K562 (cell line): ENCODE measurements around the gene ALPP. TPM values are rescaled to one million over a fixed set of nuclear protein-coding genes. Genes with fewer than 3 reads are reported as not detected.

ENCODE experiments used
- ATAC-seq: fragments of 200-7000 bp; cut with Tn5 transposase; 3 replicates; pipeline ENCODE4 v1.9.1; 2020; ENCODE audit warnings: moderate library complexity
- BruUV-seq: library from RNA; stranded (reverse); fragments of 400-500 nt; replicated peaks from 2 replicates; lab custom pipeline; 2021; lab: Mats Ljungman, UMichigan
- CTCF ChIA-PET: fragments of 300-600 bp; formaldehyde crosslinking; extraction: SDS; loops from one replicate; lab custom pipeline; 2021; ENCODE audit warnings: low intra/inter-chr PET ratio; lab: Yijun Ruan, JAX
- POLR2A ChIA-PET: fragments of 300-600, 350-650 bp; sonication (Branson Sonifier 250); formaldehyde crosslinking; extraction: SDS; loops from one replicate; lab custom pipeline; 2021; ENCODE audit warnings: antibody characterized with exemption, inconsistent platforms; lab: Yijun Ruan, JAX
- DNase-seq, 4 experiments: peaks; one replicate each; pipeline versions ENCODE4 v3.0.0 to v3.0.0-alpha.2; 2011 to 2018; ENCODE audit warnings: low spot score in 3 of 4, mixed read lengths in 3 of 4; ENCODE audit errors: extremely low read depth in 1 of 4
- FAIRE-seq: peaks from 2 replicates; lab custom pipeline; 2011; peaks lifted over from hg19 to GRCh38; lab: Jason Lieb, UNC
- H2AFZ ChIP-seq: 2 replicates; pipeline ENCODE4 v1.6.0; 2011; ENCODE audit warnings: low read depth, low read length, control low read depth, inconsistent platforms
- H3K27ac ChIP-seq: fragments of 200-600 bp; 3 replicates; pipeline ENCODE4 v1.8.0; 2011; ENCODE audit warnings: low read depth, mild to moderate bottlenecking, control low read depth, inconsistent platforms, low read length, moderate library complexity, mixed read lengths; ENCODE audit errors: extremely low read depth
- H3K27me3 ChIP-seq, 2 experiments: fragments of 300-600 bp in 1 of 2; 2 replicates in 1 of 2; 3 replicates in 1 of 2; pipeline versions ENCODE4 v1.6.0 to v1.8.0; 2011; ENCODE audit warnings: inconsistent platforms in 2 of 2, low read length in 2 of 2, mild to moderate bottlenecking in 1 of 2, mixed read lengths in 1 of 2, moderate library complexity in 1 of 2; ENCODE audit not compliant: control insufficient read depth in 2 of 2, insufficient read depth in 2 of 2
- H3K36me3 ChIP-seq: fragments of 300-600 bp; 3 replicates; pipeline ENCODE4 v1.8.0; 2011; ENCODE audit warnings: mild to moderate bottlenecking, low read length, inconsistent platforms; ENCODE audit not compliant: control insufficient read depth, insufficient read depth
- H3K4me1 ChIP-seq, 2 experiments: fragments of 200-600 bp in 1 of 2; replicated peaks in 1 of 2; 2 replicates in 1 of 2; 3 replicates in 1 of 2; pipeline versions ENCODE4 v1.5.1 to v1.8.0; 2011; ENCODE audit warnings: inconsistent platforms in 2 of 2, low read length in 2 of 2, mild to moderate bottlenecking in 1 of 2, mixed read lengths in 1 of 2, moderate library complexity in 1 of 2; ENCODE audit not compliant: control insufficient read depth in 2 of 2, insufficient read depth in 2 of 2
- H3K4me2 ChIP-seq: 2 replicates; pipeline ENCODE4 v1.6.1; 2011; ENCODE audit warnings: low read length, control low read depth, inconsistent platforms, mixed read lengths; ENCODE audit not compliant: insufficient read depth
- H3K4me3 ChIP-seq: fragments of 200-600 bp; sonication (generic), shearing (Covaris generic); 2 replicates; pipeline ENCODE4 v1.5.1; 2016; ENCODE audit warnings: control low read depth, inconsistent platforms
- H3K79me2 ChIP-seq: fragments of 200-600 bp; 3 replicates; pipeline ENCODE4 v1.8.0; 2011; ENCODE audit warnings: low read length, inconsistent platforms; ENCODE audit not compliant: control insufficient read depth, insufficient read depth
- H3K9ac ChIP-seq, 2 experiments: 2 replicates each; pipeline versions ENCODE4 v1.6.0 to v1.6.1; 2011; ENCODE audit warnings: low read depth in 2 of 2, low read length in 2 of 2, control low read depth in 1 of 2, inconsistent platforms in 1 of 2, mild to moderate bottlenecking in 1 of 2, mixed read lengths in 1 of 2; ENCODE audit not compliant: insufficient read depth in 1 of 2
- H3K9me1 ChIP-seq: one replicate; pipeline ENCODE4 v1.6.0; 2011; ENCODE audit warnings: inconsistent platforms, mild to moderate bottlenecking, low read length, moderate library complexity; ENCODE audit not compliant: control insufficient read depth, insufficient read depth
- H3K9me3 ChIP-seq: replicated peaks from 2 replicates; pipeline ENCODE4 v1.5.1; 2011; ENCODE audit warnings: low read depth, low read length, inconsistent platforms; ENCODE audit not compliant: control insufficient read depth, insufficient read depth
- H4K20me1 ChIP-seq: replicated peaks from 2 replicates; pipeline ENCODE4 v1.6.1; 2011; ENCODE audit warnings: low read length, inconsistent platforms, mixed read lengths; ENCODE audit not compliant: control insufficient read depth, insufficient read depth
- CBX1 ChIP-seq: sonication (generic); IDR thresholded peaks from 2 replicates; pipeline ENCODE4 v1.6.1; 2016; ENCODE audit warnings: antibody characterized with exemption, low read depth, mild to moderate bottlenecking
- CEBPB ChIP-seq: fragments of 450-650 bp; IDR thresholded peaks from 2 replicates; pipeline ENCODE4 v1.6.1; 2016; ENCODE audit warnings: missing genetic modification characterization, missing compliant biosample characterization
- CEBPG ChIP-seq, 3 experiments: fragments of 200-800 bp in 1 of 3; sonication (Bioruptor generic) in 1 of 3; sonication (generic) in 1 of 3; formaldehyde crosslinking in 1 of 3; IDR thresholded peaks in 2 of 3; conservative IDR thresholded peaks in 1 of 3; 2 replicates each; pipeline versions ENCODE4 v1.6.1 to v1.8.0; 2016 to 2022; ENCODE audit warnings: missing compliant biosample characterization in 2 of 3, missing genetic modification characterization in 2 of 3, mild to moderate bottlenecking in 1 of 3, missing genetic modification reagents in 1 of 3
- ZBTB33 ChIP-seq: sonication (generic); formaldehyde crosslinking; IDR thresholded peaks from 2 replicates; pipeline ENCODE4 v1.8.1; 2023; ENCODE audit warnings: mild to moderate bottlenecking, missing genetic modification reagents
- WGBS: fragments of 100-300 bp; shearing (Covaris generic); methylation state at CpG from one replicate; pipeline ENCODE4 v1.1.6; 2016; ENCODE audit warnings: low coverage, mixed read lengths; ENCODE audit not compliant: insufficient coverage; ENCODE audit errors: missing lambda C conversion rate; 5-methylcytosine and 5-hydroxymethylcytosine counted together
- in situ Hi-C: fragments of 300-500 bp; cut with MboI; formaldehyde crosslinking; loops from 4 replicates; pipeline ENCODE4 v1.15.0; 2018; ENCODE audit warnings: inconsistent platforms, mixed read lengths
- intact Hi-C: fragments of 100-400 bp; cut with micrococcal nuclease; formaldehyde crosslinking; loops from 2 replicates; pipeline ENCODE4 v1.14.2; 2022
- polyA plus RNA-seq, 8 experiments: library from polyadenylated mRNA; depleted of rRNA in 4 of 8; stranded (reverse) in 5 of 8; unstranded in 3 of 8; fragments of >200 nt; fragmentation: Nextera tagmentation in 2 of 8; fragmentation: Illumina TruSeq in 1 of 8; extraction: Ambion mirVana in 2 of 8; extraction: Trizol in 1 of 8; gene quantifications; 2 replicates each; pipeline versions ENCODE4 v1.2.1 to v1.2.3, GENCODE V29; 2011 to 2014; ENCODE audit warnings: inconsistent platforms in 1 of 8, missing spikeins in 1 of 8
- total RNA-seq, 7 experiments: library from RNA; depleted of rRNA in 6 of 7; stranded (reverse); fragments of >200 nt in 6 of 7; fragmentation: Illumina TruSeq in 2 of 7; extraction: Trizol in 2 of 7; gene quantifications; 2 replicates each; pipeline versions ENCODE4 v1.2.1 to v1.2.3, GENCODE V29; 2011 to 2021; ENCODE audit warnings: low replicate concordance in 1 of 7

Gene ALPP
- total and polyA plus RNA-seq, 9 of the 15 experiments (the other 6 are each of a cell fraction or from before 2014, with no cell fraction given) = 0.03 TPM; not detected in 8

- ATAC-seq = no peak
- H3K27ac ChIP-seq = no peak overlapping the region
- no peak overlapping the region for H3K9ac ChIP-seq
- no peaks in the 10 kb centered on the region for H3K4me1 ChIP-seq
- no TSS peak for BruUV-seq
- no peaks in the 10 kb centered on the region for H4K20me1 ChIP-seq
- no peaks in the 10 kb centered on the region for H3K36me3 ChIP-seq
- no peaks in the 10 kb centered on the region for H3K9me1 ChIP-seq
- peaks cover 0 to 32% of the 10 kb centered on the region in 2 experiments; a peak in 3 of 5 replicates for H3K27me3 ChIP-seq
- 1% methylated on average over 18 of the region's 18 CpGs for WGBS
- intact Hi-C loops = no loop called here
- FAIRE-seq = no peak
- TF ChIP-seq CEBPG (CRISPR knock-in tag; IDR thresholded peaks at IDR 0.05) = no peak
- peak in 1 of 2 experiments; percentile 67; a peak in 1 of 4 replicates for TF ChIP-seq CEBPG (tag; conservative IDR thresholded peaks at IDR 0.05 in 1 of 2, IDR thresholded peaks at IDR 0.05 in 1 of 2)
- peak; percentile 64 for TF ChIP-seq CEBPB
- TF ChIP-seq CBX1 = no peak
- no peak for TF ChIP-seq ZBTB33
- no peaks in the 10 kb centered on the region for H3K79me2 ChIP-seq
- no peak overlapping the region for H2AFZ ChIP-seq
- in situ Hi-C loops = no loop called here
- H3K4me3 ChIP-seq = no peak overlapping the region
- no peaks in the 10 kb centered on the region for H3K9me3 ChIP-seq
- no peak overlapping the region for H3K4me2 ChIP-seq
- POLR2A ChIA-PET = interaction anchor here (0.9 kb wide), 1 partner anchor 472 kb away, joined by 7 read pairs; no protein-coding TSS in a partner anchor
- CTCF ChIA-PET = no interaction called here
- no peak for DNase-seq
Measured at GRCh38 chr2:232372231-232373208, 6.0 kb upstream of the ALPP start.
